GM12872 (cell line): ENCODE data around the gene ZNF280B.
A peak's percentile ranks its signal among the peaks of the same experiment; 100 is the strongest.

Source experiments
- CTCF ChIP-seq: IDR thresholded peaks from 3 replicates; pipeline ENCODE4 v1.5.1; 2011; ENCODE audit warnings: low read depth, mild to moderate bottlenecking, low read length, moderate library complexity; ENCODE audit not compliant: insufficient read depth

ZNF280B gene

GRCh38 chr22:22454997-22455396 lies 53.5 kb downstream of the ZNF280B start:
- no peak for TF ChIP-seq CTCF

GRCh38 chr22:22452996-22453686 lies 55.4 kb downstream of the ZNF280B start:
- TF ChIP-seq CTCF: no peak

GRCh38 chr22:22452211-22452610 lies 56.3 kb downstream of the ZNF280B start:
- TF ChIP-seq CTCF: no peak

GRCh38 chr22:22450343-22450839 lies 58.2 kb downstream of the ZNF280B start:
- peak; percentile 41; the same call in 1 of the 3 replicates for TF ChIP-seq CTCF

GRCh38 chr22:22449819-22450218 lies 58.7 kb downstream of the ZNF280B start:
- no peak for TF ChIP-seq CTCF

- TF ChIP-seq CTCF: no peak
These were observed 62.0 kb downstream of the ZNF280B start for GRCh38 chr22:22446517-22446916.

- TF ChIP-seq CTCF: no peak
These were observed 65.4 kb downstream of the ZNF280B start for GRCh38 chr22:22442928-22443709.
